HG03442 (cell line): ENCODE measurements around the gene DPYSL4.

ENCODE experiments used
- ATAC-seq: cut with Tn5 transposase; IDR thresholded peaks from one replicate; pipeline ENCODE4 v1.9.1; 2021; ENCODE audit warnings: mild to moderate bottlenecking, moderate library complexity; ENCODE audit not compliant: unreplicated experiment

Gene DPYSL4

GRCh38 chr10:132193907-132194552 is 7.3 kb downstream of the DPYSL4 start:
- no peak for ATAC-seq

GRCh38 chr10:132194726-132195125 is 8.0 kb downstream of the DPYSL4 start:
- no peak for ATAC-seq

GRCh38 chr10:132195366-132196075 is 8.8 kb downstream of the DPYSL4 start:
- ATAC-seq: no peak

DNA sequence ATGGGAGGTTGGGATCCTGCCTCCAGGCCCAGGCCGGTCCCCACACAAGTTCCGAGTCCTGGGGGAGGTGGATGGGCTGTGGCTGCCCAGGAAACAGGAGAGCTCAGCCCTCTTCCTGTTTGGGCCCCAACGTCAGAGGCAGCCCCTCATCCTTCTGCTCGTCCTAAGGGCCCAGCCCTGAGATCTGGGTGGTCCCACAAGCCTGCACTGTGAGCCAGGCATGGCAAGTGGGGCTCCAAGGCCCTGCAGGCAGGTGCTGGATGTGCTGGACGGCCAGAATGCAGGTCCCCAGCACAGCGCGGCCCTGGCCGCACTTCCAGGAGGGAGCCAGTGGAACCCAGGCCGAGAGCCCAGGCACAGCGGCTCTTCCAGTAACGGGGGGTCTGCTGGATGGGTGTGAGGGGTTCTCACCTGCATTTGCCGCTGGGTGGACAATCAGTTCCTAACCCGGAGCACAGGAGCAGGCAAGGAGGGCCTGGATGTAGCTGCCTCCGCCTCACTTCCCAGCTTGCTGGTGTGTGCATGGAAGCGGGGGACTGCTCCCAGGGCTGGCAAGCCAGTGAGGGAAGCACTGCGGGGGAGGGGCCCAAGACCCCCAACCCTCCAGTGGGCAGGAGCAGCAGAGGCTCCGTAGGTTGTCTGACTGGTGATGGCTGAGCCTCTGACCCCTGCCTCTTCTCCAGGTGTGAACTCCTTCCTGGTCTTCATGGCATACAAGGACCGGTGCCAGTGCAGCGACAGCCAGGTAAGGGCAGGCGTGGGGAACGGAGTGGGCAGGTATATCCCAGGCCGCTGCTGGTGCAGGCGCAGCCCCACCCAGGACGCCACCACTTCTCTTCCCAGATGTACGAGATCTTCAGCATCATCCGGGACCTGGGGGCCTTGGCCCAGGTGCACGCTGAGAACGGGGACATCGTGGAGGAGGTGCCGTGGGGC is 9.7 kb downstream of the DPYSL4 start:
- ATAC-seq: no peak

DNA sequence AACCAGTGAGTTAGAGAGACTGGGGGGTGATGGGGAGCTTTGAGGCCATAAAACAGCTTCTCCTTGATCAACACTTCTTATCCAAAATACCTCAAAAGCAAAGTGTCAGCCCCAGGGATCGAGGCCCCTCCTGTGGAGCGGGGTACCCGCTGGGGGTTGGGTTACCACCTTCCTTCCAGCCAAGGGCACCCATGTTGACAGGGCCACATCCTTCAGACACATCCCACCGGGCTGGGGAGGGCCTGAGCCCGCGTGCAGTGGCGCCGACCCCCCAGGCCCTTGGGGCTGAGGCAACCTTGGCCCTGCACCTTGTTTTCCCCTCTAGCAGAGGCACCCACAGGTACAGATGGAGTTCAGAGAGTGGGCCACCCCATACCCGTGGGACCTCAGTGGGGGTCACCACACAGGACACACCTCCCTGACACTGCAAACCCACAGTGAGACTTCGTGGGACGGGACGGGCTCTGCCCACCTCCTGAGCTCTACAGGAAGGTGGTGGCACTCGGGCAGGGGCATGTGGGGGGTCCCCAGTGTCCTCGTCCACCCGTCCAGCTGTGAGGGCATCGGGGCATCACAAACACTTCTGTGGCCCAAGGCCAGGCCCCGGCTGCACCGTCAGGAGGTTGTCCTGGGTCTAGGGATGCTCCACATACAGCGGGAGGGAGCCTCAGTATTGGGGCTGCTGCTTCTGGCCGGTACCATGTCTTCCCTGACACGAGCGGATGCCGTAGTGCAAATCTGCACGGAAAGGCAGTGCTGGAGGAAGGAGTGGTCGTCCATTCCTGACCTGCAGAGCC is 10.7 kb downstream of the DPYSL4 start:
- no peak for ATAC-seq

DNA sequence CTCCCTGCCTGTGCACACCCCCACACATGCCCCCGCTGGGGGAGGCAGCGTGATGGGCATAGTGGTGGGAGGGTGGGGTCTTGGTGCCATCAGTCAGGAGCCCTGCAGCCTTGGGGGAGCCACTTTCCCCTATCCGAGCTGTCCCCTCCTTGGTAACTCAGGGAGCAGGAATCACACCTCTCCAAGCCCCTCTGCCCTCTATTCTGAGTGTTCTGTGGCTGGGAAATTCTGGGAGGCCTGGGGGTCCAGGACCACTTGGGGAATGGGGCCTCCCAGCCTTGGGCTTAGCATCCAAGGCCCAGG is 11.3 kb downstream of the DPYSL4 start:
- ATAC-seq: no peak

DNA sequence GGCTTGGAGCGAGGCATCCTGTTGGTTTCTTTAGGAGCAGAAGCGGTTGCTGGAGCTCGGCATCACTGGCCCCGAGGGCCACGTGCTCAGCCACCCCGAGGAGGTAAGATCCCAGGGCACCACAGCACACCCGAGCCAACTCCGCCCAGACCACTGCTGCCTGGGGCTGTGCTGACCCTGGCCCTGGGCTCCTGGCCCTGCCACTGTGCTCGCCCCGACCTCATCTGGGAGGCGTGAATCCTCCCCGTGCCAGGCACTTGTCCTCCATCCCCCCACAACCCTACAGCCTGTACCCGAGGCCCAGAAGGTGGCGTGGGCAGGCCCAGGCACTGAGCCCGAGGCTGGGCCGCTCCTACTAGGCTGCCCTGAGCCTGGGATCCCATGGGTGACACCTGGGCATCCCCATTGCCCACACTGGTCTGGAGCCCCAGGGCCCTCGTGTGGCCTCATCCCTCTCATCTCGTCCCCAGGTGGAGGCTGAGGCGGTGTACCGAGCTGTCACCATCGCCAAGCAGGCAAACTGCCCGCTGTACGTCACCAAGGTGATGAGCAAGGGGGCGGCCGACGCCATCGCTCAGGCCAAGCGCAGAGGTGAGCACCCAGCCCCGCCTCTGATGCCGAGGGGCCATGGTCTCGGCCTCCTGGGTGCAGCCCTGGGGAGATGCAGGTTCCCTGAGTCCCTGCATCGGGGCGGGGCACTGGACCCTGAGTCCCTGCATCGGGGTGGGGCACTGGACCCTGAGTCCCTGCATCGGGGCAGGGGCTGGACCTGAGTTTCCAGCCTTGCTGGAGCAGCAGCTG is 11.8 kb downstream of the DPYSL4 start:
- no peak for ATAC-seq

- no peak for ATAC-seq
Measured at GRCh38 chr10:132199268-132199853, 12.6 kb downstream of the DPYSL4 start.

DNA sequence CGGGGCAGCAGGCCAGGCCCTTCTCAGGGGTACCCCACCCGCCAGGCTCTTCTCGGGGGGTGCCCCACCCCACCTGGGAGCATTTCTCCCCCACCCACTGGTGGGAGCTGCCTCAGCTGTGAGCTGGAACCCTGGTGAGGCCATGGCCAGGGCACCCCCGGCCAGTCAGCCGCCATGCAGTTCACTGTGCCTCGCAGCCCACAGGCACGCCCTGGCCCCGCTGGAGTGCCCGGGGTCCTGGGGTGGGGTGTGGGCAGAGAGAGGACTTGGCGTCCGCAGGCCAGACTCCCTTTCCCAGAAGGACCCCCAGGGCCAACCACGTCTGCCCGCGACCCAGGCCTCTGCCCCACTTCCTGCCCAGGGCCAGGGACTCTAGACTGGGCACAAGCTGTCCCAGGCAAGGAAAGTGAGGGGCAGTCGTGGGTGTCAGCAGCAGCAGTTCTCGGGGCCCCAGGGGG is 13.1 kb downstream of the DPYSL4 start:
- ATAC-seq: no peak

DNA sequence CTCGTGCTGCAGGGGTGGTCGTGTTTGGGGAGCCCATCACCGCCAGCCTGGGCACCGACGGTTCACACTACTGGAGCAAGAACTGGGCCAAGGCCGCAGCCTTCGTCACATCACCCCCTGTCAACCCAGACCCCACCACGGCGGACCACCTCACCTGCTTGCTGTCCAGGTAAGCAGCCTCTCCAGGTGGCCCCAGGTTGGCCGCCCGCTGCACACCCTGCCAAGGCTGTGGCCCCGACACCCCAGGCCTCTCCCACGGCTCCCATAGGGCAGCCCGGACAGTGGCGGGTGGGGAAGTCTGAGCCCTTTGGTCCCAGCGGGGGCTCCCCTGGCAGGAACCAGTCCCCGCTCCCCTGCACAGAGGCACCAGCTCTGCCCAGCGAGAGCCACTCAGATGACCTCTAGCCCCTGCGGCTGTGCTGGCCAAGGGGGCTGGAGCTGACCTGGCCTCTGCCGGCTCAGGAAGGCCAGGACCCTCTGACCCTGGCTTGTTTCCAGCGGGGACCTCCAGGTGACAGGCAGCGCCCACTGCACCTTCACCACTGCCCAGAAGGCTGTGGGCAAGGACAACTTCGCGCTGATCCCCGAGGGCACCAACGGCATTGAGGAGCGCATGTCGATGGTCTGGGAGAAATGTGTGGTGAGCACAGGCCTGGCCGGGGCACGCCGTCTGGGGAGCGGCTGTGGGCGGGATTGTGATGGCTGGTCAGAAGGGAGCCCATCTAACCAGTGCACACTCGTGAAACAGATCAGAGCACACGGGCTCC is 13.8 kb downstream of the DPYSL4 start:
- ATAC-seq: no peak

GRCh38 chr10:132201111-132201969 is 14.6 kb downstream of the DPYSL4 start:
- no peak for ATAC-seq

GRCh38 chr10:132202070-132202970 is 15.6 kb downstream of the DPYSL4 start:
- no peak for ATAC-seq

- ATAC-seq: no peak
Measured at GRCh38 chr10:132203256-132204077, 16.7 kb downstream of the DPYSL4 start.

DNA sequence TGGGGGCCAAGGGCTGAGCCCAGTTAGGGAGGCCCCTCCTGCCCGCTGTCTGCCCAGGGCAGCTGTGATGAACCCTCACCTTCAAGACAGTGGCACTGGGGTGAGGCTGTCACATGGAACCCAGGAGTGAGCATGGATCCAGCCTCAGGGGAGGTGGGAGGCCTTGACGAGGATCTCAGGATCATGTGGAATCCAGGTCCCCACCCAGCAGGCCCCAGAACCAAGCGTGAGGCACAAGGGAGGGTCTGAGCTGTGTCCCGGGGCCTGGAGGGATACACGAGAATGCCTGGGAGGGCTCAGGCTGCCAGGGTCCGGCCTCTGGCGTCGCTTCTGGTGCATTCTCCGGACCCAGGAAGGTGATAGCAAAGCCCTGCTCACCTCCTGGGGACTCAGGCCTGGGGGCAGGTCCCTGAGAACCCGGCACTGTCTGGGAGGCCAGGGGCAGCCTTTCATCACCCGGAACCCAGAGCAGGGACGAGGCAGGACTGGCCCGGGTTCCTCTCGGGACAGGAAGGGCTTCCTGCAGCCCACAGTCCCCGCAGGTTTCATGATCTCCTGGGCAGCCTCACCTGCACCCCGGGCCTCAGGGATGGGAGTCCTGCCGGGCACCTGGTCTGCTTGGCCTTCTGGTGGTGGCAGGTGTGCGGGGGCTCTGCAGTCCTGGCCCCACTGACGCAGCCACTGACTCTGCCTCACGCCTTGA is 17.5 kb downstream of the DPYSL4 start:
- no peak for ATAC-seq

GRCh38 chr10:132204781-132205473 is 18.2 kb downstream of the DPYSL4 start:
- no peak for ATAC-seq
